Measurements from ENCODE around the gene DHRS2. TPM values are rescaled to one million over a fixed set of nuclear protein-coding genes. Genes with fewer than 3 reads are reported as not detected.

Gene DHRS2, protein sequence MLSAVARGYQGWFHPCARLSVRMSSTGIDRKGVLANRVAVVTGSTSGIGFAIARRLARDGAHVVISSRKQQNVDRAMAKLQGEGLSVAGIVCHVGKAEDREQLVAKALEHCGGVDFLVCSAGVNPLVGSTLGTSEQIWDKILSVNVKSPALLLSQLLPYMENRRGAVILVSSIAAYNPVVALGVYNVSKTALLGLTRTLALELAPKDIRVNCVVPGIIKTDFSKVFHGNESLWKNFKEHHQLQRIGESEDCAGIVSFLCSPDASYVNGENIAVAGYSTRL
- polyA plus RNA-seq (1.3 and 2.1 TPM in 2 replicates), polyA minus RNA-seq (0.69 and 1.5 TPM in 2 replicates)

DNA sequence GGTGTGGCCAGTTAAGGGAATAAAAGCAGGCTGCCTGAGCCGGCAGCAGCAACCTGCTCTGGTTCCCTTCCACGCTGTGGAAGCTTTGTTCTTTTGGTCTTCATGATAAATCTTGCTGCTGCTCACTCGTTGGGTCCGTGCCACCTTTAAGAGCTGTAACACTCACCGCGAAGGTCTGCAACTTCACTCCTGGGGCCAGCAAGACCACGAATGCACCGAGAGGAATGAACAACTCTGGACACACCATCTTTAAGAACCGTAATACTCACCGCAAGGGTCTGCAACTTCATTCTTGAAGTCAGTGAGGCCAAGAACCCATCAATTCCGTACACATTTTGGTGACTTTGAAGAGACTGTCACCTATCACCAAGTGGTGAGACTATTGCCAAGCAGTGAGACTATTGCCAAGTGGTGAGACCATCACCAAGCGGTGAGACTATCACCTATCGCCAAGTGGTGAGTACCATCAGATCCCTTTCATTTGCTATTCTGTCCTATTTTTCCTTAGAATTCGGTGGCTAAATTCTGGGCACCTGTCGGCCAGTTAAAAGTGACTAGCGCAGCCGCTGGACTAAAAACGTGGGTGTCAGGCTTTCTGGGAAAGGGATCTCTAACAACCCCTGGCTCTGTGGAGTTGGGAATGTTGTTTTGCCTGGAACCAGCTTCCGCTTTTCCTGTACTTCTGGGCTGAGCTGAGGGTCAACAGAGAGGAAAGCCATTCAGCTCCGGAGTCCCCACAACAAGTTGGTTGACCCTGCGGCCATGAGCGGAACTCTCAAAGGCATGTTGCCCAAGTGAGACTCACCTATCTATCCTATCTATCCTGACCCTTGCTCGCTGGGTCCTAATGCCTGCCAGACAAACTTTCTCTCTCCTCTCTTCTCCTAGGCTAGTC is at the start of gene DHRS2:
Gene DHRS2 (plus strand): TSS at position 48 of the 895 bp plus-strand sequence. CDS start 2,501 bp downstream, outside the sequence.
- no peak within 1 kb of the TSS for H2AFZ ChIP-seq (ENCODE audit: low read depth, low read length)
- H3K79me2 ChIP-seq (replicated peaks; ENCODE audit: insufficient read depth, low read length), result no peaks in the 10 kb centered on the region
- TF ChIP-seq, protein P1, sequence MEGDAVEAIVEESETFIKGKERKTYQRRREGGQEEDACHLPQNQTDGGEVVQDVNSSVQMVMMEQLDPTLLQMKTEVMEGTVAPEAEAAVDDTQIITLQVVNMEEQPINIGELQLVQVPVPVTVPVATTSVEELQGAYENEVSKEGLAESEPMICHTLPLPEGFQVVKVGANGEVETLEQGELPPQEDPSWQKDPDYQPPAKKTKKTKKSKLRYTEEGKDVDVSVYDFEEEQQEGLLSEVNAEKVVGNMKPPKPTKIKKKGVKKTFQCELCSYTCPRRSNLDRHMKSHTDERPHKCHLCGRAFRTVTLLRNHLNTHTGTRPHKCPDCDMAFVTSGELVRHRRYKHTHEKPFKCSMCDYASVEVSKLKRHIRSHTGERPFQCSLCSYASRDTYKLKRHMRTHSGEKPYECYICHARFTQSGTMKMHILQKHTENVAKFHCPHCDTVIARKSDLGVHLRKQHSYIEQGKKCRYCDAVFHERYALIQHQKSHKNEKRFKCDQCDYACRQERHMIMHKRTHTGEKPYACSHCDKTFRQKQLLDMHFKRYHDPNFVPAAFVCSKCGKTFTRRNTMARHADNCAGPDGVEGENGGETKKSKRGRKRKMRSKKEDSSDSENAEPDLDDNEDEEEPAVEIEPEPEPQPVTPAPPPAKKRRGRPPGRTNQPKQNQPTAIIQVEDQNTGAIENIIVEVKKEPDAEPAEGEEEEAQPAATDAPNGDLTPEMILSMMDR (IDR thresholded peaks at IDR 0.05; ENCODE audit: poor library complexity, severe bottlenecking), result no peak
- TF ChIP-seq MXI1 (conservative IDR thresholded peaks at IDR 0.05; ENCODE audit: poor library complexity, severe bottlenecking) (no peak), TAF1 (IDR thresholded peaks at IDR 0.05; ENCODE audit: low read depth) (no peak), POLR2AphosphoS5 (IDR thresholded peaks at IDR 0.05) (no peak), RAD21 (conservative IDR thresholded peaks at IDR 0.05) (no peak), SMC3 (conservative IDR thresholded peaks at IDR 0.05; ENCODE audit: poor library complexity) (no peak), EZH2 (IDR thresholded peaks at IDR 0.05; ENCODE audit: borderline replicate concordance, insufficient read depth, low read length, poor library complexity, severe bottlenecking) (no peak), EP300 (conservative IDR thresholded peaks at IDR 0.05; ENCODE audit: poor library complexity, severe bottlenecking) (no peak)
- TF ChIP-seq, protein P2, sequence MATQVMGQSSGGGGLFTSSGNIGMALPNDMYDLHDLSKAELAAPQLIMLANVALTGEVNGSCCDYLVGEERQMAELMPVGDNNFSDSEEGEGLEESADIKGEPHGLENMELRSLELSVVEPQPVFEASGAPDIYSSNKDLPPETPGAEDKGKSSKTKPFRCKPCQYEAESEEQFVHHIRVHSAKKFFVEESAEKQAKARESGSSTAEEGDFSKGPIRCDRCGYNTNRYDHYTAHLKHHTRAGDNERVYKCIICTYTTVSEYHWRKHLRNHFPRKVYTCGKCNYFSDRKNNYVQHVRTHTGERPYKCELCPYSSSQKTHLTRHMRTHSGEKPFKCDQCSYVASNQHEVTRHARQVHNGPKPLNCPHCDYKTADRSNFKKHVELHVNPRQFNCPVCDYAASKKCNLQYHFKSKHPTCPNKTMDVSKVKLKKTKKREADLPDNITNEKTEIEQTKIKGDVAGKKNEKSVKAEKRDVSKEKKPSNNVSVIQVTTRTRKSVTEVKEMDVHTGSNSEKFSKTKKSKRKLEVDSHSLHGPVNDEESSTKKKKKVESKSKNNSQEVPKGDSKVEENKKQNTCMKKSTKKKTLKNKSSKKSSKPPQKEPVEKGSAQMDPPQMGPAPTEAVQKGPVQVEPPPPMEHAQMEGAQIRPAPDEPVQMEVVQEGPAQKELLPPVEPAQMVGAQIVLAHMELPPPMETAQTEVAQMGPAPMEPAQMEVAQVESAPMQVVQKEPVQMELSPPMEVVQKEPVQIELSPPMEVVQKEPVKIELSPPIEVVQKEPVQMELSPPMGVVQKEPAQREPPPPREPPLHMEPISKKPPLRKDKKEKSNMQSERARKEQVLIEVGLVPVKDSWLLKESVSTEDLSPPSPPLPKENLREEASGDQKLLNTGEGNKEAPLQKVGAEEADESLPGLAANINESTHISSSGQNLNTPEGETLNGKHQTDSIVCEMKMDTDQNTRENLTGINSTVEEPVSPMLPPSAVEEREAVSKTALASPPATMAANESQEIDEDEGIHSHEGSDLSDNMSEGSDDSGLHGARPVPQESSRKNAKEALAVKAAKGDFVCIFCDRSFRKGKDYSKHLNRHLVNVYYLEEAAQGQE (IDR thresholded peaks at IDR 0.05; ENCODE audit: borderline replicate concordance), result no peak
- no peaks in the 10 kb centered on the region for H4K20me1 ChIP-seq (ENCODE audit: insufficient read depth)
- H3K36me3 ChIP-seq (ENCODE audit: insufficient read depth, low read length), result no peaks in the 10 kb centered on the region
- H3K27ac ChIP-seq (ENCODE audit: low read length), result no peak within 1 kb of the TSS
- no peak within 1 kb of the TSS for H3K4me3 ChIP-seq (ENCODE audit: low read length)
- no peak within 1 kb of the TSS for H3K4me2 ChIP-seq (ENCODE audit: low read length)
- H3K9me2 ChIP-seq (ENCODE audit: insufficient read depth, low read length), result no peaks in the 10 kb centered on the region
- no peaks in the 10 kb centered on the region for H3F3A ChIP-seq (ENCODE audit: insufficient read depth, low read length, poor library complexity, severe bottlenecking)
- no peak within 1 kb of the TSS for H3K9ac ChIP-seq (ENCODE audit: low read length)
- no peaks in the 10 kb centered on the region for H3K9me3 ChIP-seq (ENCODE audit: low read length)
- no peaks in the 10 kb centered on the region for H3K27me3 ChIP-seq (ENCODE audit: insufficient read depth, low read depth, low read length)

DNA sequence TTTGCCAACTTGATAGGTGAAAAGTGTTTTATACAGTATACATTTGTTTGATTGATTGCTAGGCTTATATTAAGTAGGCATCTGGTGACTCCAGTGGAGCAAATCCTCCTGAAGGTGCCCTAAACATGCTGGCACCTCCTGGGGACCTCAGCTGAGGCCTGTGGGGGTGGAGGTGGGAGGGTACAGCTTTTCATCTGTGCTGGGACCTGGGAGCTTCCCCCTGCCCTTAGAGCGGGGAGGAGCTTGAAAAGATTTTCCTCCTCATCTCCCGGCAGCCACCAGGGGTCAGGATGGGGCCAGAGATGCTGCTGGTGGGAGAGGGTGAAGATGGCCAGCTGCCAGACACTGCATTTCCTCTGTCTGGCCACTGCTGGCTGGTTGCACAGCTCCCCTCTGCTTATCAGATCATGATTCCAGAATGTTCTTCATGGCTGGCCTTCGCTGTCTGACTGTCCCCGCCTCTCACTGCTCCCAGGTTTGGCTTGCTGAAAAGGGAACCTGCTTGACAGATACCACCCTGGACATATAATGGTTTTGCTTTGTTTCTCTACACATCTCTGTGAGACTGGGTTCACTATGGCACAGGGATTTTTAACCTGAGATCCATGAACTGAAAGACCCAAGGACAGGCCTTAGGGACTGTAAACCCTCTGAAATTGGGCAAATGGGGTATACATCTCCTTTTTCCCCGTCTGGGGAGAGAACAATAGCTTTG is 47.1 kb upstream of the DHRS2 start:
- Histone ChIP-seq H2AFZ (ENCODE audit: low read depth, low read length) (peak overlapping the region; percentile 38), H3K9me3 (ENCODE audit: low read length) (no peaks in the 10 kb centered on the region), H3K79me2 (replicated peaks; ENCODE audit: insufficient read depth, low read length) (no peaks in the 10 kb centered on the region), H3K9me2 (ENCODE audit: insufficient read depth, low read length) (no peaks in the 10 kb centered on the region), H3K4me3 (ENCODE audit: low read length) (no peak overlapping the region), H3K9ac (ENCODE audit: low read length) (peak overlapping the region; percentile 40), H3F3A (ENCODE audit: insufficient read depth, low read length, poor library complexity, severe bottlenecking) (no peaks in the 10 kb centered on the region), H3K36me3 (ENCODE audit: insufficient read depth, low read length) (no peaks in the 10 kb centered on the region), H3K27ac (ENCODE audit: low read length) (peak overlapping the region; percentile 46), H4K20me1 (ENCODE audit: insufficient read depth) (no peaks in the 10 kb centered on the region), H3K27me3 (ENCODE audit: insufficient read depth, low read depth, low read length) (no peaks in the 10 kb centered on the region), H3K4me2 (ENCODE audit: low read length) (no peak overlapping the region)
- TF ChIP-seq, protein P2 (IDR thresholded peaks at IDR 0.05; ENCODE audit: borderline replicate concordance), result peak; percentile 38
- TF ChIP-seq EZH2 (IDR thresholded peaks at IDR 0.05; ENCODE audit: borderline replicate concordance, insufficient read depth, low read length, poor library complexity, severe bottlenecking), result no peak
- no peak for TF ChIP-seq TAF1 (IDR thresholded peaks at IDR 0.05; ENCODE audit: low read depth)
- peak; percentile 45 for TF ChIP-seq POLR2AphosphoS5 (IDR thresholded peaks at IDR 0.05)
- TF ChIP-seq SMC3 (conservative IDR thresholded peaks at IDR 0.05; ENCODE audit: poor library complexity), result peak; percentile 91
- peak; percentile 42 for TF ChIP-seq EP300 (conservative IDR thresholded peaks at IDR 0.05; ENCODE audit: poor library complexity, severe bottlenecking)
- TF ChIP-seq, protein P1 (IDR thresholded peaks at IDR 0.05; ENCODE audit: poor library complexity, severe bottlenecking), result peak; percentile 95
- TF ChIP-seq RAD21 (conservative IDR thresholded peaks at IDR 0.05), result peak; percentile 89
- no peak for TF ChIP-seq MXI1 (conservative IDR thresholded peaks at IDR 0.05; ENCODE audit: poor library complexity, severe bottlenecking)
